SK-MEL-5 (cell line): Measurements from ENCODE around the gene ARSD. TPM values are rescaled to one million over a fixed set of nuclear protein-coding genes. Genes with fewer than 3 reads are reported as not detected.
"Not testable (repeated sequence)": the region's sequence is repeated elsewhere in the genome, so short reads cannot be mapped to it uniquely, and the experiment has no call there.

ENCODE experiments used
- DNase-seq: peaks from one replicate; pipeline ENCODE4 v3.0.0-alpha.2; 2016; ENCODE audit warnings: low read depth, low spot score
- in situ Hi-C: cut with HindIII; loops from 2 replicates; pipeline ENCODE4 v1.10.0; 2016; ENCODE audit warnings: low sequenced_read_pairs, high pct_unique_total_duplicates, low pct_unique_long_range_greater_than_20kb
- total RNA-seq: library from RNA; depleted of rRNA; stranded (reverse); fragments of >200 nt; shearing (Covaris generic); gene quantifications from 2 replicates; pipeline ENCODE4 v1.2.3, GENCODE V29; 2014

The ARSD gene
- total RNA-seq, 1 experiment from 2014 or later, result 24.9 TPM

- DNase-seq, result peak; percentile 9
- in situ Hi-C loops, result no loop called here
Observed at GRCh38 chrX:2901367-2902036, 27.6 kb downstream of the ARSD start.

GRCh38 chrX:2898846-2899512 is 30.2 kb downstream of the ARSD start:
- DNase-seq, result no peak
- in situ Hi-C loops, result no loop called here

GRCh38 chrX:2897690-2898623 is 31.2 kb downstream of the ARSD start:
- DNase-seq, in situ Hi-C loops: not testable (repeated sequence)

GRCh38 chrX:2897311-2897689 is 31.8 kb downstream of the ARSD start:
- in situ Hi-C loops, result no loop called here
- DNase-seq, result no peak

GRCh38 chrX:2894885-2895292 is 34.2 kb downstream of the ARSD start:
- DNase-seq, result peak; percentile 67
- in situ Hi-C loops, result no loop called here

GRCh38 chrX:2892816-2893215 is 36.3 kb downstream of the ARSD start:
- in situ Hi-C loops, result no loop called here
- DNase-seq, result no peak

GRCh38 chrX:2890536-2891460 is 38.3 kb downstream of the ARSD start:
- DNase-seq, in situ Hi-C loops: not testable (repeated sequence)

- DNase-seq, in situ Hi-C loops: not testable (repeated sequence)
Observed at GRCh38 chrX:2889706-2890490, 39.2 kb downstream of the ARSD start.

GRCh38 chrX:2889045-2889605 is 40.0 kb downstream of the ARSD start:
- in situ Hi-C loops, result no loop called here
- DNase-seq, result no peak

- no peak for DNase-seq
- in situ Hi-C loops, result no loop called here
Observed at GRCh38 chrX:2888309-2888708, 40.8 kb downstream of the ARSD start.

GRCh38 chrX:2883770-2884169 is 45.4 kb downstream of the ARSD start:
- in situ Hi-C loops, result no loop called here
- no peak for DNase-seq

- no peak for DNase-seq
- in situ Hi-C loops, result no loop called here
Observed at GRCh38 chrX:2879670-2880069, 49.5 kb downstream of the ARSD start.

- in situ Hi-C loops, result no loop called here
- no peak for DNase-seq
Observed at GRCh38 chrX:2878563-2878962, 50.6 kb downstream of the ARSD start.

GRCh38 chrX:2875798-2876399 is 53.2 kb downstream of the ARSD start:
- in situ Hi-C loops, result no loop called here
- DNase-seq, result peak; percentile 60

GRCh38 chrX:2875136-2875481 is 54.0 kb downstream of the ARSD start:
- in situ Hi-C loops, result no loop called here
- no peak for DNase-seq
